Embryonic facial prominence (tissue), 1 donor: Measurements from ENCODE around the gene LAMB2.
A peak's percentile ranks its signal among the peaks of the same experiment; 100 is the strongest.

Source experiments
- DNase-seq: peaks from one replicate; pipeline ENCODE4 v3.0.0-alpha.2; 2016; ENCODE audit errors: extremely low spot score

Gene LAMB2

GRCh38 chr3:49121132-49121736, 11.6 kb downstream of the LAMB2 start:
- DNase-seq = no peak

GRCh38 chr3:49120438-49121131, 12.3 kb downstream of the LAMB2 start, which contains the start of gene USP19:
Gene USP19 (minus strand): TSS chr3:49120823. CDS start chr3:49119145, 1,678 bp downstream.
- peak; percentile 63 for DNase-seq

- DNase-seq = no peak
These were observed 12.8 kb downstream of the LAMB2 start for GRCh38 chr3:49120096-49120437.

GRCh38 chr3:49119439-49119838, 13.4 kb downstream of the LAMB2 start:
- DNase-seq = no peak

- DNase-seq = no peak
These were observed 13.8 kb downstream of the LAMB2 start for GRCh38 chr3:49119036-49119435.

- no peak for DNase-seq
These were observed 20.6 kb downstream of the LAMB2 start for GRCh38 chr3:49112262-49112661.

GRCh38 chr3:49111347-49111746, 21.5 kb downstream of the LAMB2 start:
- no peak for DNase-seq

GRCh38 chr3:49110780-49111179, 22.1 kb downstream of the LAMB2 start:
- DNase-seq = no peak

- no peak for DNase-seq
These were observed 24.5 kb downstream of the LAMB2 start for GRCh38 chr3:49108346-49108745.

GRCh38 chr3:49104427-49105291, 28.2 kb downstream of the LAMB2 start, which contains the start of gene QARS1:
Gene QARS1 (minus strand): TSS chr3:49104757. CDS start chr3:49104733, 24 bp downstream.
- peak; percentile 90 for DNase-seq

GRCh38 chr3:49104052-49104426, 28.8 kb downstream of the LAMB2 start:
- DNase-seq = no peak

GRCh38 chr3:49100046-49100615, 32.7 kb downstream of the LAMB2 start:
- no peak for DNase-seq

GRCh38 chr3:49098910-49099630, 33.8 kb downstream of the LAMB2 start:
- no peak for DNase-seq

- DNase-seq = no peak
These were observed 34.4 kb downstream of the LAMB2 start for GRCh38 chr3:49098429-49098828.

GRCh38 chr3:49093853-49094767, 38.7 kb downstream of the LAMB2 start, which contains the start of gene QRICH1:
Gene QRICH1 (minus strand): TSS chr3:49094071. CDS start chr3:49077017, 17,054 bp downstream.
- peak; percentile 98 for DNase-seq

GRCh38 chr3:49092938-49093852, 39.7 kb downstream of the LAMB2 start:
- DNase-seq = peak; percentile 64

GRCh38 chr3:49081429-49081828, 51.4 kb downstream of the LAMB2 start:
- DNase-seq = no peak

GRCh38 chr3:49079270-49079669, 53.6 kb downstream of the LAMB2 start:
- DNase-seq = no peak

- DNase-seq = no peak
These were observed 56.2 kb downstream of the LAMB2 start for GRCh38 chr3:49076646-49077045.
